ENCODE measurements around the gene ACSS3.

- TF ChIP-seq CTCF (IDR thresholded peaks at IDR 0.05) (no peak), POLR2AphosphoS5 (IDR thresholded peaks at IDR 0.05) (no peak), POLR2A (IDR thresholded peaks at IDR 0.05) (no peak), EP300 (IDR thresholded peaks at IDR 0.05) (no peak)
Measured at GRCh38 chr12:81105687-81106086, 27.8 kb downstream of the ACSS3 start.
